ENCODE measurements around the gene SPRED1.

GRCh38 chr15:38208206-38208605, 44.4 kb upstream of the SPRED1 start:
- TF ChIP-seq BCL11A (tag by site-specific recombination; IDR thresholded peaks at IDR 0.05; ENCODE audit: low read depth): no peak
- no peak for TF ChIP-seq CTCF (tag by site-specific recombination; IDR thresholded peaks at IDR 0.05)
- no peak for TF ChIP-seq ZNF529 (tag by site-specific recombination; IDR thresholded peaks at IDR 0.05; ENCODE audit: insufficient replicate concordance)
- TF ChIP-seq ZNF24 (tag by site-specific recombination; IDR thresholded peaks at IDR 0.05): no peak
- no peak for TF ChIP-seq ZNF530 (tag by site-specific recombination; IDR thresholded peaks at IDR 0.05; ENCODE audit: low read depth)
- no peak for TF ChIP-seq YY1 (tag by site-specific recombination; IDR thresholded peaks at IDR 0.05)
- TF ChIP-seq ZFP3 (tag by site-specific recombination; IDR thresholded peaks at IDR 0.05; ENCODE audit: low read depth): no peak
